ENCODE measurements around the gene TMEM273. TPM values are rescaled to one million over a fixed set of nuclear protein-coding genes. Genes with fewer than 3 reads are reported as not detected.
A peak's percentile ranks its signal among the peaks of the same experiment; 100 is the strongest.

Gene TMEM273
- total RNA-seq, 4 donors from 2014 or later = 4.9 to 11.2 (median 7.8) TPM

DNA sequence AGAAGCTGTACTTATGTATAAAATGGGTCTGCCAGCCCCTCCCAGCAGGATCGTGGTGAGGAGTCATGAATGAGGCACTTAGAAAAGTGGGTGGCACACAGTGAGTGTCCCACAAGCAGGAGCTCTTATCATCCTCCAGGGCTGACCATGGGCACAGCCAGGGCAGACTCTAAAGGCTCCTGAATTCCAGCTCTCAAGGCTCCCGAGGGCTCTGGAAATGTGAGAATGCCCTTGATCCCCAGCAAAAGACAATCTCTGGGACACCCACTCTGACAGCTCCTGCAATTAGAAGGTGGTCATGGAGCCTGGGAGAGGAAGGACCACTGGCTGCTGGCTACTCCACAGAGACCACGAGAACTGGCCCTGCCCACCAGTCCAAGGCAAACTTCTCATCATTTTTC is 74.5 kb downstream of the TMEM273 start:
- TF ChIP-seq POLR2A (IDR thresholded peaks at IDR 0.05) = no peak
- TF ChIP-seq, protein P1, sequence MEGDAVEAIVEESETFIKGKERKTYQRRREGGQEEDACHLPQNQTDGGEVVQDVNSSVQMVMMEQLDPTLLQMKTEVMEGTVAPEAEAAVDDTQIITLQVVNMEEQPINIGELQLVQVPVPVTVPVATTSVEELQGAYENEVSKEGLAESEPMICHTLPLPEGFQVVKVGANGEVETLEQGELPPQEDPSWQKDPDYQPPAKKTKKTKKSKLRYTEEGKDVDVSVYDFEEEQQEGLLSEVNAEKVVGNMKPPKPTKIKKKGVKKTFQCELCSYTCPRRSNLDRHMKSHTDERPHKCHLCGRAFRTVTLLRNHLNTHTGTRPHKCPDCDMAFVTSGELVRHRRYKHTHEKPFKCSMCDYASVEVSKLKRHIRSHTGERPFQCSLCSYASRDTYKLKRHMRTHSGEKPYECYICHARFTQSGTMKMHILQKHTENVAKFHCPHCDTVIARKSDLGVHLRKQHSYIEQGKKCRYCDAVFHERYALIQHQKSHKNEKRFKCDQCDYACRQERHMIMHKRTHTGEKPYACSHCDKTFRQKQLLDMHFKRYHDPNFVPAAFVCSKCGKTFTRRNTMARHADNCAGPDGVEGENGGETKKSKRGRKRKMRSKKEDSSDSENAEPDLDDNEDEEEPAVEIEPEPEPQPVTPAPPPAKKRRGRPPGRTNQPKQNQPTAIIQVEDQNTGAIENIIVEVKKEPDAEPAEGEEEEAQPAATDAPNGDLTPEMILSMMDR (IDR thresholded peaks at IDR 0.05 in 4 of 5, conservative IDR thresholded peaks at IDR 0.05 in 1 of 5) = no peak
- in situ Hi-C loops (cut with MboI; ENCODE audit: low sequenced_read_pairs in 4 of 4) (no loop called here), intact Hi-C loops (cut with DNase I; ENCODE audit: low total_unique reads) (loop anchor here (10.0 kb wide), 1 partner anchor 129 kb away; no protein-coding TSS in a partner anchor)
- Histone ChIP-seq H3K27me3 (no peaks in the 10 kb centered on the region), H3K9me3 (no peaks in the 10 kb centered on the region), H3K4me3 (peak overlapping the region in 1 of 4 donors; percentile 62), H3K36me3 (no peaks in the 10 kb centered on the region), H3K4me1 (peaks cover 15 to 23% of the 10 kb centered on the region in 2 donors), H3K27ac (peak overlapping the region in 2 of 4 donors; percentile 23 to 69)
- DNase-seq = no peak
- no peak for ATAC-seq

GRCh38 chr10:49112851-49113250 is 75.3 kb downstream of the TMEM273 start:
- intact Hi-C loops (cut with DNase I; ENCODE audit: low total_unique reads) (loop anchor here (10.0 kb wide), 1 partner anchor 128 kb away; no protein-coding TSS in a partner anchor), in situ Hi-C loops (cut with MboI; ENCODE audit: low sequenced_read_pairs in 4 of 4) (no loop called here)
- Histone ChIP-seq H3K36me3 (no peaks in the 10 kb centered on the region), H3K27me3 (no peaks in the 10 kb centered on the region), H3K4me1 (peaks cover 15 to 29% of the 10 kb centered on the region in 2 donors), H3K27ac (no peak overlapping the region), H3K4me3 (no peak overlapping the region), H3K9me3 (no peaks in the 10 kb centered on the region)
- ATAC-seq (no peak), DNase-seq (no peak)
- TF ChIP-seq POLR2A (IDR thresholded peaks at IDR 0.05) = no peak
- TF ChIP-seq, protein P1 (IDR thresholded peaks at IDR 0.05 in 4 of 5, conservative IDR thresholded peaks at IDR 0.05 in 1 of 5) = no peak

DNA sequence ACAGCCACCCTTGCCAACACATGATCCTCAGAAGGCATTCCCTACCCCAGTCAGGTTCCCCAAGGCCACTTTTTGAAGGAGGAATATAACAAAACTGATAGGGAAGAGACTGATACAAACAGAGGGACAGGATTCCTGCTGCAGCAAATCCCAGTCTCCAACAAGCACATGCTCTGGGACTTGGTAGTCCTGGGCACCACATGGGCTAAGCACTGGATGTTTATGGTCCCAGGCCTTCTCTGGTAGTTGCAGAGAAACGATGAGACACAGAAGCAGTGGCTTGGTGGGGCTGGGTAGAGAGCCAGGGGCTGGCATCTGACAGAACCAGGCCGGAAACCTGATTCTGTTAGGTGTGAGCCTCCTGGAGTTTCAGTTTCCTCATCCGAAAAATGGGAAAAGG is 76.1 kb downstream of the TMEM273 start:
- Histone ChIP-seq H3K27me3 (no peaks in the 10 kb centered on the region), H3K4me1 (peaks cover 18 to 29% of the 10 kb centered on the region in 2 donors), H3K9me3 (no peaks in the 10 kb centered on the region), H3K36me3 (no peaks in the 10 kb centered on the region), H3K4me3 (no peak overlapping the region), H3K27ac (no peak overlapping the region)
- no peak for DNase-seq
- TF ChIP-seq, protein P1 (IDR thresholded peaks at IDR 0.05 in 4 of 5, conservative IDR thresholded peaks at IDR 0.05 in 1 of 5) = no peak
- no peak for TF ChIP-seq POLR2A (IDR thresholded peaks at IDR 0.05)
- ATAC-seq = no peak
- in situ Hi-C loops (cut with MboI; ENCODE audit: low sequenced_read_pairs in 4 of 4) = no loop called here
- intact Hi-C loops (cut with DNase I; ENCODE audit: low total_unique reads) = loop anchor here (10.0 kb wide), 1 partner anchor 127 kb away; no protein-coding TSS in a partner anchor

DNA sequence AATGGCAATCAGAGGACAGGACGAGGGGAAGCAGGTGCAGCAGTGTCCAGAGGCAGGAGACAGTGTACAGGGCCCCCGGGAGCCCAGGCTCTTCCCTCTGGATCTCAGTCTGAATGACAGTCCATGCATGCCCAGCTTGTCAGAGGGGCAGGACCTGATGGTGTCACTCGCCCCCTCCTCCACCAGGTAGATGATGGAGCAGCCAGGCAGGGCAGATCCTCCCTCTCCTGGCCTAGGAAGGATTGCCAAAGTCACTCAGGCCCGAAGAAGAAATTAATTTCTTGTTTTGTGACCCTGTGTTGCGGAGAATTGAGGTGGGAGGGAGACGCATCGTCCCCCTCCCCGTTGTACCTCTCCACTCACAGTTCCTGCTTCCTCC is 76.9 kb downstream of the TMEM273 start:
- DNase-seq (no peak), ATAC-seq (no peak)
- no peaks in the 10 kb centered on the region for H3K27me3 ChIP-seq
- H3K27ac ChIP-seq = no peak overlapping the region
- no peaks in the 10 kb centered on the region for H3K36me3 ChIP-seq
- in situ Hi-C loops (cut with MboI; ENCODE audit: low sequenced_read_pairs in 4 of 4) (no loop called here), intact Hi-C loops (cut with DNase I; ENCODE audit: low total_unique reads) (loop anchor here (10.0 kb wide), 1 partner anchor 127 kb away; no protein-coding TSS in a partner anchor)
- TF ChIP-seq, protein P1 (IDR thresholded peaks at IDR 0.05 in 4 of 5, conservative IDR thresholded peaks at IDR 0.05 in 1 of 5) = no peak
- TF ChIP-seq POLR2A (IDR thresholded peaks at IDR 0.05) = no peak
- no peaks in the 10 kb centered on the region for H3K9me3 ChIP-seq
- peaks cover 25 to 29% of the 10 kb centered on the region in 2 donors for H3K4me1 ChIP-seq
- H3K4me3 ChIP-seq = no peak overlapping the region
